ENCODE results near the gene NUP98.
"Not testable (repeated sequence)": the region's sequence is repeated elsewhere in the genome, so short reads cannot be mapped to it uniquely, and the experiment has no call there.

NUP98 gene

GRCh38 chr11:3827434-3828186 lies 30.3 kb upstream of the NUP98 start:
- in situ Hi-C loops (cut with MboI; ENCODE audit: low sequenced_read_pairs) = no loop called here

- in situ Hi-C loops (cut with MboI; ENCODE audit: low sequenced_read_pairs) = no loop called here
These were observed 29.4 kb upstream of the NUP98 start for GRCh38 chr11:3826721-3827120.

- in situ Hi-C loops (cut with MboI; ENCODE audit: low sequenced_read_pairs) = no loop called here
These were observed 28.3 kb upstream of the NUP98 start for GRCh38 chr11:3825473-3826154.

- in situ Hi-C loops (cut with MboI; ENCODE audit: low sequenced_read_pairs) = no loop called here
These were observed 27.5 kb upstream of the NUP98 start for GRCh38 chr11:3824714-3825472.

- in situ Hi-C loops (cut with MboI; ENCODE audit: low sequenced_read_pairs) = no loop called here
These were observed 26.6 kb upstream of the NUP98 start for GRCh38 chr11:3823762-3824506.

- in situ Hi-C loops (cut with MboI; ENCODE audit: low sequenced_read_pairs) = no loop called here
These were observed 25.9 kb upstream of the NUP98 start for GRCh38 chr11:3823303-3823702.

- in situ Hi-C loops (cut with MboI; ENCODE audit: low sequenced_read_pairs) = no loop called here
These were observed 25.0 kb upstream of the NUP98 start for GRCh38 chr11:3822312-3822711.

GRCh38 chr11:3820971-3821370 lies 23.6 kb upstream of the NUP98 start:
- in situ Hi-C loops (cut with MboI; ENCODE audit: low sequenced_read_pairs) = no loop called here

- in situ Hi-C loops (cut with MboI; ENCODE audit: low sequenced_read_pairs) = no loop called here
These were observed 19.9 kb upstream of the NUP98 start for GRCh38 chr11:3817181-3817800.

- in situ Hi-C loops (cut with MboI; ENCODE audit: low sequenced_read_pairs) = no loop called here
These were observed 19.3 kb upstream of the NUP98 start for GRCh38 chr11:3816673-3817072.

GRCh38 chr11:3815845-3816244 lies 18.5 kb upstream of the NUP98 start:
- in situ Hi-C loops (cut with MboI; ENCODE audit: low sequenced_read_pairs) = no loop called here

- in situ Hi-C loops (cut with MboI; ENCODE audit: low sequenced_read_pairs) = not testable (repeated sequence)
These were observed 17.5 kb upstream of the NUP98 start for GRCh38 chr11:3814832-3815231.

GRCh38 chr11:3810951-3811350 lies 13.6 kb upstream of the NUP98 start:
- in situ Hi-C loops (cut with MboI; ENCODE audit: low sequenced_read_pairs) = no loop called here

GRCh38 chr11:3810446-3810845 lies 13.1 kb upstream of the NUP98 start:
- in situ Hi-C loops (cut with MboI; ENCODE audit: low sequenced_read_pairs) = no loop called here

- in situ Hi-C loops (cut with MboI; ENCODE audit: low sequenced_read_pairs) = no loop called here
These were observed 12.2 kb upstream of the NUP98 start for GRCh38 chr11:3809624-3809928.

GRCh38 chr11:3808861-3809623 lies 11.7 kb upstream of the NUP98 start:
- in situ Hi-C loops (cut with MboI; ENCODE audit: low sequenced_read_pairs) = no loop called here

GRCh38 chr11:3807909-3808860 lies 10.8 kb upstream of the NUP98 start, which contains the start of gene PGAP2:
PGAP2 (plus strand) TSS chr11:3808560; CDS start chr11:3811260, 2,700 bp downstream.
- in situ Hi-C loops (cut with MboI; ENCODE audit: low sequenced_read_pairs) = no loop called here

- in situ Hi-C loops (cut with MboI; ENCODE audit: low sequenced_read_pairs) = no loop called here
These were observed 6.6 kb upstream of the NUP98 start for GRCh38 chr11:3803726-3804495.

Measured in hTERT RPE-1 (cell line).